GM18951 (cell line): ENCODE measurements around the gene DOCK8.

Experiments used
- POLR2A ChIP-seq: IDR thresholded peaks from 4 replicates; pipeline ENCODE4 v1.6.1; 2011; ENCODE audit warnings: mild to moderate bottlenecking; ENCODE audit not compliant: insufficient read length, insufficient read depth; ENCODE audit errors: extremely low read depth
- in situ Hi-C: fragments of 300-500 bp; cut with MboI; formaldehyde crosslinking; loops from one replicate; pipeline ENCODE4 v1.12.0; 2022; ENCODE audit warnings: low sequenced_read_pairs, mixed read lengths, inconsistent platforms; ENCODE audit not compliant: unreplicated experiment

DOCK8 gene

DNA sequence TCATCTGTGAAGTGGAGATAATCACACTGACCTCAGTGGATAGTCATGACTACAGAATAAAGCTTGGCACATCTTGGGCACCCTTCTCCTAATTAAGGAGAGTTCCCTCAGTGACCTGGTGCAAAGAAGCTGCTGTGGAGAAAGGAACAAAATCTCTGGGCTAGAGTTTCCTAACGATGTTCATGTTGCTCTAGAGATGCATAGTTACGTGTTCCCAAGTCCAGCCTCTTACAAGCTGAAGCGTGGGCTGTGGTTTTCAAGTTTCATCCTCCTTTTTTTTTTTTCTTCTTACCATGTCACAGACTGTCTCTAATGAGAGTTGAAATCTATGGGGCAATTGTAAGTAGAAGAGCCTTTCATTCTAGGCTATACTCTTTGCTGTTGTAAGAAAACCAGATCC lies 113.8 kb downstream of the DOCK8 start:
- TF ChIP-seq POLR2A, result no peak
- in situ Hi-C loops, result no loop called here

DNA sequence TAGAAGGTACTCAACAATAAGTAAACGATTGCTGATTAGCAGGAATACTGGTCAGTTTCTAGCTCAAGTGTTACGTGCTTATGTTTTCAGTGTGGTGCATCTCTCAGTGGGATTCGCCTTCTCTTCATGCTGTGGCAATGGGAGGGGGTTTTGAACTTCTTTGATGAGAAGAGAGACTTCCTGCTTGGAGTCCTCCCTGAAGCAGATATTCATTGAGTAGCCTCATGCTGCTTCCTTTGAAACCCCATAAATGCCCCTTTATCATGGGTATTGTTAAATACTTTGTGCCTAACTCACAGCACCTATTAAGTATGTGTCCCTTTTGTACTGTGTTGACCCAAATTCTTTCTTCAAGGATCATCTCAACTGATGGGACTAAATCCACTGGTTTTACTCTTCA lies 116.5 kb downstream of the DOCK8 start:
- in situ Hi-C loops, result no loop called here
- TF ChIP-seq POLR2A, result no peak

GRCh38 chr9:335373-335772 lies 120.7 kb downstream of the DOCK8 start:
- TF ChIP-seq POLR2A, result no peak
- in situ Hi-C loops, result no loop called here

DNA sequence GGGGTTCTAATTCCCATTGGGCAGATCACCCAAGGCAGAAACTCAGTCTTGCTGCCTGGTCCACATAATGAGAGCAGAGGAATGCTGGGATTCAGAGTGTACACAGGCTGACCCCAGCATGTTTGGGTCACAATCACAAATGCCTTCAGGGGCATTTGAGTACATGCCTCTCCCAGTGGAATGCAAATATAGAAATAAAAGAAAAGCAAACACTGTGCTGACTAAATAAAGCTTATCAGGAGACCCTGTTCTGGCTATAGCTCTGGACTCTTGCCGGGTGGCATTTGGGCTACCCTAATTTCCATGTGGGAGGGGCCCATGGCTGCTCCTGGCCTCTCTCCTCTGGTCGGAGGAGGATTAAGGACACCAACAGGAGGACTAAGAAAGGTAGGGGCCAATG lies 121.4 kb downstream of the DOCK8 start:
- in situ Hi-C loops, result no loop called here
- no peak for TF ChIP-seq POLR2A

DNA sequence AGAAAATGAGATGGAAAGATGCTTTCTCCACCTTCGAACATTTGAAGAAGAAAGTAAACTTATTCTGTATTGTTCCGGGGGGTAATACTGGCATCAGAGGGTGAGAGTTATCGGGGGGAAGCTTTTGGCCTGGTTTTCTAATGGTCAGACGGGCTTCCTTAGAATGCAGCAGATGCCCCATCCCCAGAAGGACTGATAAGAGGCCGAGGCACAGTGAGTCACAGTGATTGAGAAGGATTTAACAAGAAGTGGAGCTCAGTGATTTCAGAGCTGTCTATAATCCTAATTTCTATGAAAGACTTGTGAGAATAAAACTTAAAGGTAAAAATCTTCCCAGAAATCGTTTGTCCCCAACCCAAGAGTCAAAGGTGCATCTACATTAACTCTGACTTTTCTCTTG lies 123.9 kb downstream of the DOCK8 start:
- no peak for TF ChIP-seq POLR2A
- in situ Hi-C loops, result no loop called here

DNA sequence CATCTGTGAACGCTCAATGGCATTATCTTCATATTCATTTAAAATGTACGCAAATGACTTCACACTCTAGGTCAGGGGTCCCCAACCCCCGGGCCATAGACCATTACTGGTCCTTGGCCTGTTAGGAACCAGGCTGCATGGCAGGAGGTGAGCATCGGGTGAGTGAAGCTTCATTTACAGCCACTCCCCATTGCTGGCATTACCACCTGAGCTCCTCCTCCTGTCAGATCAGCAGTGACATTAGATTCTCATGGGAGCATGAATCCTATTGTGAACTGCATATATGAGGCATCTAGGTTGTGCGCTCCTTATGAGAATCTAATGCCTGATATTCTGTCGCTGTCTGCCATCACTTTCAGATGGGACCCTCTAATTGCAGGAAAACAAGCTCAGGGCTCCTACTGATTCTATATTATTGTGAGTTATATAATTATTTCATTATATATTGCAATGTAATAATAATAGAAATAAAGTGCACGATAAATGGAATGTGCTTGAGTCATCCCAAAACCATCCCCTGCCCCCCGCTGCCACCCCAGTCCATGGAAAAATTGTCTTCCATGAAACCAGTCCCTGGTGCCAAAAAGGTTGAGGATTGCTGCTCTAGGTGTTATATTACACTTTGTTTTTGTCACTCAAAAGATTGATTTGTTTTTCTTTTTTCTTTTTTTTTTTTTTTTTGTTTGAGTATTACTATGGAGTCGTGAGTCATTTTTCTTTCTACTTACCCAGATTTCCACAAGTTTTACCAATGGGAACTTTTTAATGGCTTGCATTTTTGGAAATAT lies 127.2 kb downstream of the DOCK8 start:
- TF ChIP-seq POLR2A, result no peak
- in situ Hi-C loops, result no loop called here

DNA sequence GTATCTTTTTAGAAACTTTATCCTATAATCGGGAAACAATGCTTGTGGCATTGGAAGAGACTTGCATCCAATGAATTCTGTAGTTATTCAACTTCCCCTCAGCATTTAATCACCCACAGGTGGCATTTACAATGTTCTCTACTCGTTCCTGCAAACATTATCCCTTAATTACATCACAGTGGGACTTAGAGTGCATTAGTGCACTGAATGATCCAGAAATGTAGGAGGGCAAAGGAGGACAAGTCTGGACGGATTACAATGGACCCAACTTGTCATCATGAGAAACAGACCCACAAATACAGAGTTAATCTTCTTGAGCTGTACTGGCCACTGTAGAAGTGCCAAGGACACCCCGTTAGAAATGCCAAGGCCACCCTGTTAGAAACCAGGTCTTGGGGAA lies 129.1 kb downstream of the DOCK8 start:
- TF ChIP-seq POLR2A, result no peak
- in situ Hi-C loops, result no loop called here

DNA sequence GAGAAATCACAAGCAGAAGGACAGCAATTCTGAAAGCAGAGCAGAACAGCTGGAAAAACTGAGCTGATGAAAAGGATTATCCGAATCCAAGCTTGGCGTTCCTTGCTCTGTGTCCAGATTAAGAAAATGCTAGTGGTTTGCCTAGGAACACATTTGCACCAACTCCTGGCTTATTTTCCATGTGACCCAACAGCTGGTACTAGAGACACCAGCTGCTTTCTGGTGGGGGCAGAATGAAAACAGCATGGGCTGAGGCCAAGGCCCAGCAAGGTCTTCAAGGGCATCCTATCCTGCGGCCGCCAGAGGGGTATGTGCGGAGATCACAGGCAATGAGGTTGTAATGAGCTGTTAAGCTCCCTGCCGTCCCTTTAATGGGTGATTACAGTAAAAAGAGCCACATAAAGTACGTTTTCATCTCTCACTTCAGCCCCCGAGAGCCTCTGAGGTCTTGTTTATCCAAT lies 131.5 kb downstream of the DOCK8 start:
- TF ChIP-seq POLR2A, result no peak
- in situ Hi-C loops, result no loop called here

- in situ Hi-C loops, result no loop called here
- no peak for TF ChIP-seq POLR2A
Observed at GRCh38 chr9:347667-348292, 133.1 kb downstream of the DOCK8 start.

DNA sequence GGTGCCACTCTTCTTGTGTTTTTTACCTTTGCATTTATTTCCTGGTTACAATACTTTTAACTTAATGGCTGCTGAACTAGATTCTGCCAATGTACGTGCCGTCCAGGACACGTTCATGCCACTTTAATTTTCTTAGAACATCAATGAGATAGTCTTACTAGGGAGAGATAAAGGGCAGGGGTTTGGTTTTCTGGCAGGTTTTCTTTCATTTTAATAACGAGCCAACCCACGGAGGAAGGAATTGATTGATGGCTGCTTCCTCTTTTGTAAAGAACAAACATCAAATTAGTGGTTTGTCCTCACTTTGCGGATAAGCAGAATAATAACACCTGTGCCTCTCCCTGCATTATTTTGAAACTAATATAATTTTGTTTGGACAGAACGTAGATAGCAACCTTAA lies 135.7 kb downstream of the DOCK8 start:
- in situ Hi-C loops, result no loop called here
- no peak for TF ChIP-seq POLR2A

DNA sequence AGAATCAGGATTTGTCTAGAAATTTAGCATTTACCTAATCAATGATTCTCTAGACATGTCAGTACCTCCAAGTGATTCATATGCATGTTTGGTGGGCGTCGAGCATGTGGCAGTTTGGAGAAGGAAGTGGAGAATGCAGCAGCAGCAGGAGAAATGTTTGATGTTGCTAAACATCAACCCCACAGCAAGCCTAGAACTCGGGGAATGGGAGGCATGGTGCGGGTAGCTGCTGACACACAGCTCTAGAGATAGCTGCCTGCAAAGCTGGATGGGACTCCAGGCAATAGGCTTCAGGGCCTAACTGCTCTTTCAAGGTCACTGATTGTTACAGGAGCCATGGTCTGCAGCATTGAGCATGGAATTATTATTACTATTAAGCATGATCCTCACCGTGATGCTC lies 137.3 kb downstream of the DOCK8 start:
- in situ Hi-C loops, result no loop called here

DNA sequence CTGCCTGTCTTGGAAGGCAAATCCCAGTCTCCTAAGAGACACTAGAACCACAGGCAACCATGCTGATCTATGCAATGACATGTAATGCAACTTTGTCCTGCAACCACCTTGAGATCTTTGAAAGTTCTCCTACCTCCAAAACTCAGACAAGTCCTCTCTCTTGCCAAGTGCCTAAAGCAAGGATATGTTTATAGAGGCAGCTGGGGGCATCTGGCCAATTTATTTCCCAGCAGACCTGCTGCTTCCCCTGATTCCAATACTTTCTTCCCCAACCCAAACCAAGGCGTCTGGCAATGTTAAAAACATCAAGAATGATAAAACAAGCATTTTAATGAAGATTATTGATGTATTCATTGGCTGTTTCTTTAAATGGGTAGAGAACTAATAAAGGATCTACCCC lies 138.4 kb downstream of the DOCK8 start:
- in situ Hi-C loops, result no loop called here
- no peak for TF ChIP-seq POLR2A

More for the DNA sequence above, 137.3 kb downstream of the DOCK8 start:
- no peak for TF ChIP-seq POLR2A

GRCh38 chr9:354453-354852 lies 139.8 kb downstream of the DOCK8 start:
- TF ChIP-seq POLR2A, result no peak
- in situ Hi-C loops, result no loop called here

DNA sequence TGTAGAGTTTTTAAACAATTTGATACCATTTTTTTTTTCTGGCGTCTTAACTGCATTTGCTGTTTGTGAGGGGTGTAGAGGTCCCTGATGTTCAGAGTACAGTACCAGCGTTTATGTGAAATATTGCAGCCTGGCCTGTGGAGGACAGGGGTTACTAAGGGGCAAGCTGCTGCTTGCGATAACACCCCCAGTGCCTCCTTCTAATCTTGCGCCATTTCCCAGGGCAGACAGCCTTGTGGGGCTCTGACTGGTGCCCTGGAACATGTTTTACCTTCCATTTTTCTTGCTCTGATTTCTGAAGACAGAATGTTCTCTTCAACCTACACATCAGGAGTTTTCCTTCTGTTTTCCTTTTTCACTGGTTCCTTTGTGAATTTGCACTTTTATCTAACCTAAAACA lies 142.9 kb downstream of the DOCK8 start:
- in situ Hi-C loops, result no loop called here
- no peak for TF ChIP-seq POLR2A

- no peak for TF ChIP-seq POLR2A
Observed at GRCh38 chr9:362561-363273, 148.1 kb downstream of the DOCK8 start.

More at GRCh38 chr9:362561-363273, 148.1 kb downstream of the DOCK8 start:
- in situ Hi-C loops, result no loop called here
